ENCODE results near the gene DCDC1.

GRCh38 chr11:31005202-31005601 lies 364.3 kb downstream of the DCDC1 start:
- TF ChIP-seq CTCF (conservative IDR thresholded peaks at IDR 0.05) (no peak), ZFX (IDR thresholded peaks at IDR 0.05) (no peak)

All from C4-2B (cell line).